Left ventricle myocardium superior (tissue), 1 donor: ENCODE data around the gene PTPRM. TPM values are rescaled to one million over a fixed set of nuclear protein-coding genes. Genes with fewer than 3 reads are reported as not detected.

ENCODE experiments used
- ATAC-seq: fragments of 200-7000 bp; cut with Tn5 transposase; one replicate; pipeline ENCODE4 v1.9.1; 2020; ENCODE audit warnings: mild to moderate bottlenecking, moderate library complexity
- DNase-seq: peaks from one replicate; pipeline ENCODE4 v3.0.0-alpha.2; 2020
- intact Hi-C: fragments of 100-400 bp; cut with micrococcal nuclease; formaldehyde crosslinking; loops from one replicate; pipeline ENCODE4 v1.11.0; 2022
- total RNA-seq: library from RNA; stranded (reverse); fragmentation: NEBNext Ultra II Directional; extraction: Animal tissue kit (Norgen Biotek cat#: 25700); gene quantifications from one replicate; pipeline ENCODE4 v1.2.1, GENCODE V29; 2021
- donor health status: DM: no; HTN: yes; CAD: no; lungs with severe emphysema.

PTPRM gene
- total RNA-seq, 1 donor from 2014 or later, result 100 TPM

DNA sequence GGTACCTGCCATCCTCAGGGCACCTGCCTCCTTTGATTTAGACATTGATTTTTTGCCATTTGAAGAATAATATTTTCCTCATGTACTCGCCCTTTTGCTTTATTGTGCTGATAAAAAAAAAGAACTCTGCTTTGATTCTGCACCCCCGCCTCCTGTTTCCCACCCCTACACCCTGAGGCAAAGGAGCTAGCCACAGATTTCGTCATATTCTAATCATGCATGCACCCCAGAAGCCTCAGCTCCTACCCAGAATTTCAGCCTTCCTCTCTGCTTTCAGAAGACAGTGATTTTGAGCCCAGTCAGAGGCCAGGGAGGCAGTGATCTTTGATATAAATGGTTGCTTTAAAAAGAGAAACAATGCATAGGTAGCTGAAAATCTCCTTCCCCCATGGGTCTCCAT lies 329.0 kb downstream of the PTPRM start:
- intact Hi-C loops, result no loop called here

DNA sequence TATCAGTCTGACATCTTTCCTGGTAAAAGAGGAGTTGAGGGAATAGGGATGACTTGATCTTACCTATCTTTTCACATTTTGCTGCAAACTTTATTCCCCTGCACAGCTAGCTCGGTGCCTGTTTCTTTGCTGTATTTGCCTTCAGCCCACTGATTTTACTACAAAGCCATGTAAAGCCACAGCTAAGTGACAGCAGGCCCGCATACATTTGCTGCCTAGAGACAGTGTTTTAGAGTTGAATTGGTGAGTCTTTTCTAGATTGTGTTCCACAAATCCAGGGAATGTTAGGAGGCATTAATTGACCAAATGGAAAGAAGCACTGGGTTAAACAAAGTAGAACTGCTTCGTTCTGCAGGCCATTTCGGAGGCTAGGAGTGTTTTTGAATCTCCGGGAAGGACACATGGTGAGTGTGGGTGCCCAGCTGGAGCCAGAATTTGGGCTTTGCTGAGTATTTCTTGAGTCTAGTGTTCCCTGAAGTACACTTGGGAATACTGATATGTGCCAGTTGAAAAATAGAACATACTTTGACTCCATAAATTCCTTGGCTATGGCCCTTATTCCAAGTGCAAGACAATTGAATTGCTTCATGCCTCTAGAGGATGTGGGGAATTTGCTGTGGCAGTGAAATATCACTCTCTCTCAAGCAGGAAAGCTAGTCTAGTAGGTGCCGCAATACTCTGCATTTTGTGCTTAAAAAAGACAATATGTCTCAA lies 329.8 kb downstream of the PTPRM start:
- intact Hi-C loops, result no loop called here
- peak; percentile 63 for ATAC-seq
- no peak for DNase-seq

More for the DNA sequence above, 329.0 kb downstream of the PTPRM start:
- no peak for ATAC-seq
- no peak for DNase-seq

DNA sequence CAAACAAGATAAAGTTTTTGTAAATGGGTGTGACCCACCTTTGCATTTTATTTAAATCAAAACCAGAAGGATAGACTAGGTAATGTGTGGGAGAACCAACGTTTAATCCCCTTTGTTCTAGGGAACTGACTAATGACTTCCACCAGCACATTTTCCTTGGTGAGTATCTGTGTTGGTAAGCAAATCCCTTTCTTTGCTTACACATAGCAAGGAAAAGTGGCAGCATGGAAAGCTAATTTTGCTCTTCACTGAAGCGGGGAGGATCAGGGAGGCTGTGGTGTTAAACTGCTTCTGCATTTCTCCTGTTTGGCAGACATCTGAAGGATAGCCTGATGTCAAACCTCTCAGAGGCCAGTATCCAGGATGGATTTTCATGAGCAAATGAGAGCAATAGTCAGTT lies 331.1 kb downstream of the PTPRM start:
- no peak for DNase-seq
- ATAC-seq, result no peak
- intact Hi-C loops, result no loop called here

DNA sequence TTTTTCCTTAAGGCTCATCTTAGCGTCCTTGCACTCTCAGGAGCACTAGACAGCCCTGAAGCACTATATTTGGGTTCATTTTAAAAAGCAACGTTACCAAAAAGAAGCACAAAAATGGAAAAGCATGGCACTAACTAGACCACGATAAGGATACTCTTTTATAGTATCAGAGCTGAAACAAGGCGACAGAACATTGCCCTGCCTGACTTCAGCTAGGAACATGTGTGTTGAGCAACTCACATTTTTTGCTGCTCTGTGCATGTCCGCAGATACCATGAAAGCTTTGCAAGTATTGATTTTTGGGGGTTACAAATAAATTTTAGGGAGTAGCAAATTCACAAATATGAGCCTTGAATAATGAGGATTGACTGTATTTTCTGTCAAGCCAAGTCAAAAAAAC lies 332.0 kb downstream of the PTPRM start:
- intact Hi-C loops, result no loop called here
- no peak for ATAC-seq
- no peak for DNase-seq

DNA sequence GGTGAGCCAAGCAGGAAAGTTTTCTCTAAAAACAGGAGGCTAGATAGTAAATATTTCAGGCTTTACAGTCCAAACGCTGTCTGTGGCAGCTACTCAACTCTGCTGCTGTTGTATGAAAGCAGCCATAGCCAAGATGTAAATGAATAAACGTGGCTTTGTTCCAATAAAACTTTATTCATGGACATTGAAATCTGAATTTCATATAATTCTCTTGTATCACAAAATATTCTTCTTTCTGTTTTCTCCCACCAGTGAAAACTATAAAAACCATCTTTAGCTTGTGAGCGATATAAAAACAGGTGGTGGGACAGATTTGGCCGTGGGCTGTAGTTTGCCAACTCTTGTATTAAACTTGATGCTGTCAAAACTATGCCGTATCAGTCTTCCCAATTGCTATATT lies 333.0 kb downstream of the PTPRM start:
- ATAC-seq, result no peak
- DNase-seq, result no peak
- intact Hi-C loops, result no loop called here

DNA sequence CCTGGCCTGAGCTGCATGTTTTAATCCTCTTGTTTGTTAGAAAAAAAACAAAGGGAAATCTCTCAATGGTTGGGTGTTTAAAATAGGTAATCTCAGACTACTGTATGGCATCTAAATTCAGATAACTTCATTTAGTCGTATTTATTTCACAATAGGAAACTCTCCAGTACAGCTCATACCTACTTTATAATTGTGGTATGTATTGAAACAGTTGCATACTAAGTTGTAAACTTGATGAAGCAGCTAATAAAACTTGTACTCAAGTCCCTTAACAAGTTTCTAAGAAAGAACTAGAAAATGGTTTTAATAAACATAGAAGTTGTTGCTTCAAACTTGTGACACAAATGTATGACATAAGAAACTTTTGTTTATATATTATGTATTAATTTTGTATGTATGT lies 334.5 kb downstream of the PTPRM start:
- ATAC-seq, result no peak
- DNase-seq, result no peak
- intact Hi-C loops, result no loop called here

DNA sequence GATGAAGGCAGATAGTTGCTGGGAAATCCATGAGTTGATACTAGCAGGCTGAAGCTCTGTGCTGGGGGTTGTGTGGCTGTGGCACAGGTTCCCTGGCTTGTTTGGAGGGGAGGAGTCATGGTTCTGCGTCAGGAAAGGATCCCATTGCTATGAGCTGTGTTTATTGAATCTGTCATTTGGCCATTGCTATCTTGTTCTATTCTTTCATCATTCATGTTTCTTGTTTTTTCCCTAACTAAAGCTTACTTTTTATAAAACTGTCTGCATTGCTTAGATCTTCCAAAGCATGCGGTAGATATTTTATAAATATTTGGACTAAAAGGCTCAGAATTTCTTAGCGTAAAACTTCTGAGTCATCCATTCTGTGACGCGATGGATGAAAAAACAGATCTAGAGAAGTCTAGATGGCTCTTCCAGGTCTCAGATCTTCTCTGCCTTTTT lies 335.3 kb downstream of the PTPRM start:
- peak; percentile 83 for ATAC-seq
- DNase-seq, result no peak
- intact Hi-C loops, result no loop called here

DNA sequence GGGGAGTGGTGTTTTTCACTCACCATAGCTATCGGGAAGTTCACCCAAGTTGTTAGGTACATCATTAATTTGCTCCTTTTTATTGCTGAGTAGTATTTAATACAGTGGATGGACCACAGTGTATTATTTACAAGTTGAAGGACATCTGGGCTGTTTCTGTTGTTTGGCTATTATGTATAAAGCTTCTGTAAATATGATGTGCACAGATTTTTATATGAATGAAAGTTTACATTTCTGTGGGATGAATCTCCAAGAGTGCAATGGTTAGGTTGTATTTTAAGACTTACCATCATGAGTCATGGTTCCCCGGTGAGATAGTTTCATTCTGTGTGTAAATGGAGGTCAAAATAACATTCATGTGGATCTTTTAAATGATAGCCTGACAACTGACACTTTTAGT lies 337.4 kb downstream of the PTPRM start:
- intact Hi-C loops, result no loop called here
- ATAC-seq (no peak), DNase-seq (no peak)

DNA sequence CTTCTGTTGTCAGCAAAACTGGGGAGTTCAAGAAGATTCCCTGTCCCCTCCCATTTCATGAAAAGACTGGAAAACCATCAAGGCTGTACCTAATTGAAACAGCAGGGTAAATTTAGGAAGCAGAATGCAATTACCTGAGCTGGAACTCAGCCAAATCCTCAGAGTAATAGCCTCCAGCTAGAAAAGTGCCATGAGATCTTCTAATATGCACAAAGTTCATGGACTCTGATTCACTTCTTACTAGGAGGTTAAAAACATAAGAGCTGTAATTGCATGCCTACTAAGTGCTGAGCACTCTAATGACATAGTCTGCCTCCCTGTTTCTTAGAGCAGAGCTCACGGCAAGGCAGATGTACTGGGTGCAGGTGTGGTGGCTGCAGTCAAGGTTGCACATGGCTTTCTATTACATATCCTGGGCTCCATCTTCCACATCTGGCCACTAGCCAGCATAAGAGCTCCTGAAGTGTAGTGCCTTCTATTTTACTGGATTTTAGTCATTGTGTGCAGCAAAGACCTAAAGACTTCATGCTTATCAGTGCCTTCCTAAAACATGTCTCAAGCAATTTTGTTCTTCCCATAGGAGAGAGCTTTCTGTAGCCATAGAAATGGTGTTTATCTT lies 341.7 kb downstream of the PTPRM start:
- ATAC-seq (no peak), DNase-seq (no peak)
- intact Hi-C loops, result no loop called here

DNA sequence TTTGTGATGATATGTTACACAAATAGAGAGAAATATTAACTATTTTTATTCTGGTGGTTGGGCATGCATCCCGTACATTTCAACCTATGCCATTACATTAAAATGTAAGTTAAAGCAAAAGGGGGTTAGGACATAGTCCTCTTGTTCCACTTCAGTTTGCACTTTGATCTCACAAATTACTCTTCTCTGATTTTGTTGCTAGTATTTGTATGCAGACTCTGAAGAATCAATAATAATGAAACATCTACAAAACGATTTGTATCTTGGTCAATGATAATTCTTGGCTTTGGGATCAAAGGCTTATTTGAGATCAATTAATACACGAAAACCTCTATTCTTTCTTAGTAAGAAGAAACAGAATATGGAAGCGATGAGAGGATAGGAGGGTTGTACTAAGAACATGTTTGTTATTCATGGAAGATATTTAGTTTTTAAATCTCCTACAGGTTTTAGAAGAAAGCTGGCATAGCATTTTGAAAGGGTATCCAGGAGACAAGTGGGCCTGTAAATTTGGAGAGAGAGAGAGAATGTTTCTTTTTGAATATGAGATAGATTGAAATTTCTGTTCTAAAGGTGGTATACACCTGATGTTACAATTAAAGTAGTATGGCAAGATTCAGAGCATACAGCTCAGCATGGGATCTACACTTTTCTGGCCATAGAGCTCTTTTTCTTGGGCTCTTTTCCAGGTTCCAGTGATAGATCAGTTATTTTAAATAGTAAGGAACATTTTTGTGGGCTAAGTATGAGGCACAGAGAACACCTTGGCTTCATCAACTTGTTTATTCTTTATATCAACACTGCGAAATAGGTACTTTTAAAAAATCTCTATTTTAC lies 347.9 kb downstream of the PTPRM start:
- DNase-seq, result no peak
- no peak for ATAC-seq
- intact Hi-C loops, result no loop called here

DNA sequence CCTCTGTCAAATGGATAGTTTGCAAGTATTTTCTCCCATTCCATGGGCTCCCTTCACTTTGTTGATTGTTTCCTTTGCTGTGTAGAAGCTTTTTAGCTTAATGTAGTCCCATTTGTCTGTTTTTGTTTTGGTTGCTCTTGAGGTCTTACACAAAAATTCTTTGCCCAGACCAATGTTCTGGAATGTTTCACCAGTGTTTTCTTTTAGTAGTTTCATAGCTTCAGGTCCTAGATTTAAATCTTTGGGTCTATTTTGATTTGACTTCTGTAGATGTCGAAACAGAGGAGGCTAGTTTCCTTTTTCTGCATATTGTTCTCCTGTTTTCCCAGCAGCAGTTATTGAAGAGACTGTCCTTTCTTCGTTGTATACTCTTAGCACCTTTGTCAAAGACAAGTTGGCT lies 351.6 kb downstream of the PTPRM start:
- no peak for DNase-seq
- ATAC-seq, result no peak
- intact Hi-C loops, result no loop called here

DNA sequence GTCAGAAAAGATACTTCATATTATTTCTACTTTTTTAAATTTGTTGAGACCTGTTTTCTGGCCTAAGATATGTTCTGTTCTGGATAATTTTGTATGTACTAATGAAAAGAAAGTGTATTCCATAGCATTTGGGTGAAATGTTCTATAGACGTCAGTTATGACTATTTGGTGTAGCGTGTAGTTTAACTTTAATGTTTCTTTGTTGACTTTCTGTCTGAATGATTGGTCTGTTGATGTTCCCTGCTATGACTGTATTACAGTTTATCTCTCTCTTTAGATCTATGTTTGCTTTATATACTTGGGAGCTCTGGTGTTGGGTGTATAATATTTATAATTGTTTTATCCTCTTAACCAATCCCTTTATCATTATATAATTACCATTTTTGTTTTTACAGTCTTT lies 352.4 kb downstream of the PTPRM start:
- intact Hi-C loops, result no loop called here
- DNase-seq (no peak), ATAC-seq (no peak)

DNA sequence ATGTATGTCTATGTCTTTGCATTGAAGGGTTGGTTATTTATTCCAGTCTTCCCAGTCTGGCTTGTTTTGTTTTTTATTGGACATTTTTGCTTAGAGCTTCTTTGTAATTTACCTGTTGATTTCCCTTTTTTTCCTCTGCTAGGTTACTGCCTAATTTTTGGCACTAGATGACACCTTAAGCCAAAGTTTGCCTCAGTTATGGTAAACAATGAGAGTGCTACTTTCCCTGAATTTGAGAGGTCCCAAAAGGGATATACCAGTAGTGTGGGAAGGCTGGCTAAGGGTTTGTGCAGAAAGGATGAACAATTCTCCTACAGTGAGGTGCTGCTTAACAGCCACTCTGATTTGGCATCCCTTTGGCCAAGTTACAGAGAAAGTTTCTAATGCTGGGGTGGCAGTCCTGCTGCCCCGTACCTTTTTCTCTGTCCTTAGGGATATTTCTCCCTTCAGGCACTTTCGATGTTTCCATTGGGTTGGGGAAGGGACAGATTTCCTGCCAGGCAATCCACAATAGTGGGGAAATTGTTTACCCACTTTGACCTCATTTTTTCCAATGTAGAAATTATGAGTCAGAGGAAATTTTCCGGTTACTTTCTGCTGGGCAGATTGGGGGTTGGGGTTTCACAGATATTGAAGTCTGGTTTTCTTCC lies 354.9 kb downstream of the PTPRM start:
- ATAC-seq (no peak), DNase-seq (no peak)
- intact Hi-C loops, result no loop called here

DNA sequence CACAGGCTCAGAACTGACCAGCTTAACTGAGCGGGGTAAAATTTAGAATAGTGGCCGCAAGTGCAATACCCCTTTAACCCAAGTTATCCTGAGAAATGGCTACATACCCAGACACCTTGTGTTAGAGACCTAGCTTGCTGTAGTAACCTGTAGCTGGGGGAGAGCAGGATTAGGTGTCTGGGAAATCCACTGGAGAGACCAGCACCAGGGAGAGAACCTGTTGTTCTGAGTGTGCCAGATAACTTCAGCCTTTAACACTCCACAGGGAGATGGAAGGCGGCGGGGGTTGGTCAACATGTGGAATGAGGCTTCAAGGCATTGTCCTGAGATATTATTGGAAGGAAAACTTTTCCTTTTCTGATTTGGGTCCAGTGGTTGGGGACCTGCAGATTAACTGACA lies 356.0 kb downstream of the PTPRM start:
- peak; percentile 80 for ATAC-seq
- intact Hi-C loops, result no loop called here

DNA sequence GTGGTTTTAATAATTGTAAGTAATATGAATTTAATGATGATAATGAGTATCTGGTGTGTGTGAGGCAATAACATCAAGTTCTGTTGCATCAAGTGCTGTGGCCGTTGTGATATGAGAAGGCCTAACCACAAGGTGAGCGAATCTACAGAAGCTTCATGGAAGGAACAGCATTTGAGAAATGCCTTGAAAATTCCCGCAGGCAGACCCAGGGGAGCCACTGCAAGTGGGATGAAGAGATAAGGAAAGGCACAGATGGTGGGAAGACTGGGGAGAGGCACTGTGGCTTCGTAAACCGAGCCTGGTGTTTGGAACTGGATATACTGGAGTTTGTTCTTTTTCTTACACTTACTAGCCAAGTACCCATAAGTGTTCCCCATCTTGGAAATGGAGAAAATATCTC lies 357.5 kb downstream of the PTPRM start:
- ATAC-seq, result no peak
- intact Hi-C loops, result no loop called here
- DNase-seq, result no peak

More for the DNA sequence above, 356.0 kb downstream of the PTPRM start:
- DNase-seq, result no peak

DNA sequence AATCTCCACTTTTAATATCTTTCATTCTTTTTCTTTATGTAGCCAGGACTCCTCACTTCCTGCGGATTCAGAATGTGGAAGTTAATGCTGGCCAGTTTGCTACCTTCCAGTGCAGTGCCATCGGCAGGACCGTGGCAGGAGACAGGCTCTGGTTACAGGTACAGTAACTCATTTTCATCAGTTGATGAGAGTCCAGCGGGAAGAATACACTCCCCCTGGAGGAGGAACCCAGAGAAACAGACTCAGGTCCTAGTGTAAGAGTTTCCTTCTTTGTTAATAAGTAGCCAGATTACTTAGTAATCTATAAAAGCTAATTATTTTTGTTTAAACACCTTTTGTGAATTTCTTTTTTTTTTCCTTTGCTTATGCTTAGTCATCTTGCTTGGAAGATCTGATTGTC lies 359.4 kb downstream of the PTPRM start:
- intact Hi-C loops, result no loop called here
- ATAC-seq (no peak), DNase-seq (no peak)

DNA sequence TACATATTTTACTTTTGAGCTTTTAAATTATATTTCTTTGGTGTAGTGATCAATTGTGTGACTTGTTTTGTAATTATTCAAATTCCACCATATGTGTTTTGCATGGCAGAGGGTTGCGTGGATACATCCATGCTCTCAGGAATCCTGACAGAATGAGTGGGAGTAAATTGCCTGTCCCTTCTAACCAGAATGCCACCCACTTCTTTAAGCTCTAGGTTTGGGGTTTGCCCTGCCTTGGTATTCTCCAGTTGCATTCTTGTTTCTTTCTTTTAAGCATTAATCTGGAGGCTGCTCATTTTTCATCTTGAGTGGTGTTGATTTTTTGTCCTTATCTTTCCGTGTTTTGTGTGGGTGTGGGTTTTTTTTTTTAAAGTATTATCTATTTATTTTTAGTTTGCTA lies 360.0 kb downstream of the PTPRM start:
- intact Hi-C loops, result no loop called here
- no peak for DNase-seq
- ATAC-seq, result no peak

DNA sequence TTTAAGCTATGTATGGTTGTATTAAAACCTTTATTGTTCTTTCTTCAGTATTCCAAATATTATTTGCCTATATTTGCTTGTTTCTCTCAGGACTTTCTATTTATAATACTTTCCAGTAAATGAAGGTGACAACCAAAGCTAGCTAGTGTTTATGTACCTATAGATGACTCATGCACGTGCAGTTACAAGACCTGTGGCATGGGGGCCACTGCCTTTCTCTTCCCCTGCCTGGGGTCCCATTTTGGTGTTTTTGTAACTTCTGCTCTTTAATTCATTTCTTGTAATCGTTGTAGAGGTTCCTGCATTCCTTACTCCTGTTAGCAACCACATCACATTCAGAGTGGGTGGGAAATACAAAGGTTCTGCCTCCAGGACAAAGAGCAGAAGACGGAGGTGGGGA lies 364.6 kb downstream of the PTPRM start:
- no peak for ATAC-seq
- intact Hi-C loops, result no loop called here
- DNase-seq, result no peak

DNA sequence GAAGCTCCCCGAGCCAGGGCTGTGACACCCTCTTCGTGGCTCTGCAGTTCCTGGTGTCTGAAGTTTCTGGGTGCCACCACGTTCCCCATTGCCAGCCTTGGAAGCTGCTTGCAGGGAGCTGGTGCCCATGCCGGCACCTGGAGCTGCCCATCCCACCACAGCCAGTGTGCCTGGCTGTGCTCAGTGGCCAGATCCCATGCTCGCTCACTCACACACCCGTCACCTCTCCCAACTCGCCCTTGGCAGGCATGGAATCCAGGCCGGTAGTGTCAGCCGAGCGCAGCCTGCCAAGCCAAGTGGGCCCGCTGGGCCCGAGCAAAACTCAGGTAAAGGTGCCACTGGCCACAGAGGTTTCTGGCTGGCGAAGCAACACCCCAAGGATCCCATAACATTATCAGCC lies 370.2 kb downstream of the PTPRM start:
- intact Hi-C loops, result no loop called here
- no peak for DNase-seq
- ATAC-seq, result peak; percentile 22

DNA sequence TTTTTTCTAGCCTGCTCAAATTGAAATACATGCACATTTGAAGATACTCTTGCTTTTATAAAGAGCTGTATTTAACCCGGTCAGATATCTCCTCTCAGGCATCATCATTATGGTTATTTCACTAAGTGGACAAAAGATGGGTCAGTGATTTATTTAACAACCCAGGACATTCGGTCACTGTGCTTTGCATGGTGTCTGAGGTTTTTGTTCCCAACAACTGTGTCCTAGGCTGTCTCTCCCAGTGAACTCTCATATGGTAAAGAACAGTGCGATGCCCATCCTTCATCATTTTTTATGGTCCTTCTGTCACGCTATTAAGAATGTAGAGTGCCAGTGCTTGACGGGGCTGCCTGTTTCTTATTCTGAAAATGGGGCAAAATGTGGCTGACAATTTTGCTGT lies 372.4 kb downstream of the PTPRM start:
- intact Hi-C loops, result no loop called here
- ATAC-seq (no peak), DNase-seq (no peak)
